ENCODE results near the gene DNASE1L3. TPM values are rescaled to one million over a fixed set of nuclear protein-coding genes. Genes with fewer than 3 reads are reported as not detected.

The DNASE1L3 gene
- total RNA-seq, 1 experiment from 2014 or later: 0.27 TPM

DNA sequence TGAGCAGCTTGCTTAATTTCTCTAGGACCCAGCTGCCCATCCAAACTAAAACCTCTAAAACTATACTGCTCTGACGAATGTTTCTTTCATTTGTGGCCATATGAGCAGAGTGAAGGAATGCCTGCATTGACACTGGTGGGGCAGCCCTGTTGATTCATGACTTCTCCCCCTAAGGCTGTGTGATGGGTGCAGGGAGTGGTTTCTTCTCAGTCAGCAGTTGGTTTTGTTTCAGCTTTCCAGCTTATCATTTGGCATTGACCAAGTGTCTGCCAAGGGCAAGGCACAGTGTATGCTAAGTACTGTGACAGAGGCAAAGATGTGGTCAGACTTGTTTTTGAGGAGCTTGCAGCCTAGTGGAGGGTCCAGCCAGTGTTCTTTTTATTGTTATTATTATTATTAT, 31.6 kb upstream of the DNASE1L3 start:
- Histone ChIP-seq H3K9me3 (no peaks in the 10 kb centered on the region), H3K4me3 (ENCODE audit: low read depth, low read length) (no peak overlapping the region), H3K4me1 (peaks cover 11% of the 10 kb centered on the region), H3K36me3 (ENCODE audit: control insufficient read depth, insufficient read depth, low read length) (no peaks in the 10 kb centered on the region), H3K27me3 (replicated peaks; ENCODE audit: control insufficient read depth, insufficient read depth, low read length) (no peaks in the 10 kb centered on the region)
- no TSS peak for BruUV-seq (replicated peaks)
- no peak overlapping the region for H3K4me3 Mint-ChIP-seq (ENCODE audit: unreplicated experiment)
- CTCF ChIA-PET: no interaction called here
- H3K4me1 Mint-ChIP-seq (ENCODE audit: low read depth, unreplicated experiment): peaks cover 25% of the 10 kb centered on the region
- H3K36me3 Mint-ChIP-seq (ENCODE audit: insufficient read depth, unreplicated experiment): peaks cover 5% of the 10 kb centered on the region
- DNase-seq: no peak
- no peaks in the 10 kb centered on the region for H3K9me3 Mint-ChIP-seq (ENCODE audit: unreplicated experiment)
- intact Hi-C loops (cut with micrococcal nuclease; ENCODE audit: unreplicated experiment): no loop called here
- POLR2A ChIA-PET: no interaction called here
- no peaks in the 10 kb centered on the region for H3K27me3 Mint-ChIP-seq (ENCODE audit: insufficient read depth, unreplicated experiment)
- TF ChIP-seq, protein P1, sequence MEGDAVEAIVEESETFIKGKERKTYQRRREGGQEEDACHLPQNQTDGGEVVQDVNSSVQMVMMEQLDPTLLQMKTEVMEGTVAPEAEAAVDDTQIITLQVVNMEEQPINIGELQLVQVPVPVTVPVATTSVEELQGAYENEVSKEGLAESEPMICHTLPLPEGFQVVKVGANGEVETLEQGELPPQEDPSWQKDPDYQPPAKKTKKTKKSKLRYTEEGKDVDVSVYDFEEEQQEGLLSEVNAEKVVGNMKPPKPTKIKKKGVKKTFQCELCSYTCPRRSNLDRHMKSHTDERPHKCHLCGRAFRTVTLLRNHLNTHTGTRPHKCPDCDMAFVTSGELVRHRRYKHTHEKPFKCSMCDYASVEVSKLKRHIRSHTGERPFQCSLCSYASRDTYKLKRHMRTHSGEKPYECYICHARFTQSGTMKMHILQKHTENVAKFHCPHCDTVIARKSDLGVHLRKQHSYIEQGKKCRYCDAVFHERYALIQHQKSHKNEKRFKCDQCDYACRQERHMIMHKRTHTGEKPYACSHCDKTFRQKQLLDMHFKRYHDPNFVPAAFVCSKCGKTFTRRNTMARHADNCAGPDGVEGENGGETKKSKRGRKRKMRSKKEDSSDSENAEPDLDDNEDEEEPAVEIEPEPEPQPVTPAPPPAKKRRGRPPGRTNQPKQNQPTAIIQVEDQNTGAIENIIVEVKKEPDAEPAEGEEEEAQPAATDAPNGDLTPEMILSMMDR (IDR thresholded peaks at IDR 0.05; ENCODE audit: insufficient read depth in 1 of 2, low read depth in 1 of 2, low read length in 1 of 2, severe bottlenecking in 1 of 2, unreplicated experiment in 1 of 2): no peak
- no peak overlapping the region for H3K27ac Mint-ChIP-seq (ENCODE audit: unreplicated experiment)

DNA sequence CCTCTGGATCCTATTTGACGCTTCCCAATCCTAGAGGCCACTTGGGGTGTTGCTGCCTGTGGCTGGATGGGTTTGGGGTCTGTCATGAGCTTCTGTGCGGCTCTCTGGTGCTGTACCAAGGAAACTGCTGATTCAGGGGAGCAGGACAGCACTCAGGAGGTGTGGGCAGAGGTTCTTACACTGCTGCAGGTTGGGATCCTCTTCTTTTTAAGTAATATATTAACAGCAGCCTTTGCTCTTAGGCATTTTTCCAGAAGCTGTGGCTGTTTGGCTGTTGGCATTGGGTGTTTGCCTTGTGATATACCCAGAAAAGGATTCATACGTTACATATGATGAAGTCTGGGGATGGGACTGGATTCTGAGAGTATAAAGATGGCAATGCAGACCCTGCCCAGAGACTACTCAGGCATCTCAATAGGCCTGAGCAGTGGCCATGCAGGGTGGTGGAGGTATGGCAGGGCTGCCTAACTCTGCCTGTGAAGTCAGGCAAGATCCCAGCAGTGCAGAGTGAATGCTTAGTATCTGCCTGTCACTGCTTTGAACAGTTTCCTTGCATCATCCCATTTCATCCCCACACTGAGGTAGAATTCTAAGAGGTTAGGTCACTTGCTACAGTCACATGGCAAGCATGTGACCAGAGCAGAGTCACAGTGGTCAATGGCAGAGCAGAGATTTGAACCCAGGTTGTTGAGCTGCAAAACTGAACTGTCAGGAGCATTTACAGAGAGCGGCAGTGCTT, 30.7 kb upstream of the DNASE1L3 start:
- Histone ChIP-seq H3K27me3 (replicated peaks; ENCODE audit: control insufficient read depth, insufficient read depth, low read length) (no peaks in the 10 kb centered on the region), H3K9me3 (no peaks in the 10 kb centered on the region), H3K4me1 (peaks cover 15% of the 10 kb centered on the region), H3K36me3 (ENCODE audit: control insufficient read depth, insufficient read depth, low read length) (no peaks in the 10 kb centered on the region), H3K4me3 (ENCODE audit: low read depth, low read length) (no peak overlapping the region)
- Mint-ChIP-seq H3K9me3 (ENCODE audit: unreplicated experiment) (no peaks in the 10 kb centered on the region), H3K27ac (ENCODE audit: unreplicated experiment) (no peak overlapping the region), H3K4me1 (ENCODE audit: low read depth, unreplicated experiment) (peaks cover 24% of the 10 kb centered on the region), H3K4me3 (ENCODE audit: unreplicated experiment) (no peak overlapping the region), H3K36me3 (ENCODE audit: insufficient read depth, unreplicated experiment) (peaks cover 5% of the 10 kb centered on the region), H3K27me3 (ENCODE audit: insufficient read depth, unreplicated experiment) (no peaks in the 10 kb centered on the region)
- CTCF ChIA-PET: no interaction called here
- POLR2A ChIA-PET: no interaction called here
- intact Hi-C loops (cut with micrococcal nuclease; ENCODE audit: unreplicated experiment): no loop called here
- DNase-seq: no peak
- TF ChIP-seq, protein P1 (IDR thresholded peaks at IDR 0.05; ENCODE audit: insufficient read depth in 1 of 2, low read depth in 1 of 2, low read length in 1 of 2, severe bottlenecking in 1 of 2, unreplicated experiment in 1 of 2): no peak
- no TSS peak for BruUV-seq (replicated peaks)

DNA sequence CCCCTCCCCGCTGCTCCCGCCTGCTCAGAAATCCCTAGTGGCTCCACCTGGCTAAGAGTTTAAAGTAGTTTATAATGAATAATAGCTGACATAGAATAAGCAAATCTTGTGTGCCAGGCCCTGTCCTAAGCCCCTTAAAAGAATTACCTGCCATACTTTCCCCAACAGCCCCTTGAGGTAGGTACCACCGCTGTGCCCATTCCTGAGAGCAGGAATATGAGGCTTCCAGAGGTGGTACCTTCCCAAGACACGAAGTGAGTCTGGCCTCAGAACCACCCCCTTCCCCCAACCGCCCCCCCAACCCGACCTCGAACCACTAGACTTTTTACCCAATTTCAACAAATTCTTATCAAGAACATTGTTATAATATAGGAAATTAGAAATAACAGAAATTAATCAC, 28.1 kb upstream of the DNASE1L3 start:
- peaks cover 5% of the 10 kb centered on the region for H3K36me3 Mint-ChIP-seq (ENCODE audit: insufficient read depth, unreplicated experiment)
- ChIA-PET POLR2A (no interaction called here), CTCF (interaction anchor here (2.2 kb wide), 1 partner anchor 67 kb away, joined by 9 read pairs; the partner anchor contains the start of genes HTD2 and RPP14)
- no peaks in the 10 kb centered on the region for H3K9me3 Mint-ChIP-seq (ENCODE audit: unreplicated experiment)
- no peak for DNase-seq
- H3K4me1 Mint-ChIP-seq (ENCODE audit: low read depth, unreplicated experiment): peaks cover 13% of the 10 kb centered on the region
- peak overlapping the region; percentile 98 for H3K4me3 Mint-ChIP-seq (ENCODE audit: unreplicated experiment)
- TF ChIP-seq, protein P1 (IDR thresholded peaks at IDR 0.05; ENCODE audit: insufficient read depth in 1 of 2, low read depth in 1 of 2, low read length in 1 of 2, severe bottlenecking in 1 of 2, unreplicated experiment in 1 of 2): no peak
- Histone ChIP-seq H3K4me3 (ENCODE audit: low read depth, low read length) (peak overlapping the region; percentile 75), H3K9me3 (no peaks in the 10 kb centered on the region), H3K4me1 (peaks cover 10% of the 10 kb centered on the region), H3K27me3 (replicated peaks; ENCODE audit: control insufficient read depth, insufficient read depth, low read length) (no peaks in the 10 kb centered on the region), H3K36me3 (ENCODE audit: control insufficient read depth, insufficient read depth, low read length) (no peaks in the 10 kb centered on the region)
- intact Hi-C loops (cut with micrococcal nuclease; ENCODE audit: unreplicated experiment): no loop called here
- no TSS peak for BruUV-seq (replicated peaks)
- peak overlapping the region; percentile 56 for H3K27ac Mint-ChIP-seq (ENCODE audit: unreplicated experiment)
- no peaks in the 10 kb centered on the region for H3K27me3 Mint-ChIP-seq (ENCODE audit: insufficient read depth, unreplicated experiment)
